Activated T-cell treated with anti-CD3 and anti-CD28 coated beads for 48 hours (primary cell): ENCODE data around the gene RPA3.

Source experiments
- DNase-seq: peaks from one replicate; pipeline ENCODE4 v3.0.0-alpha.2; 2020; ENCODE audit warnings: low read depth

Gene RPA3

GRCh38 chr7:7607010-7607409 is 111.4 kb downstream of the RPA3 start:
- DNase-seq = no peak

- DNase-seq = no peak
Measured at GRCh38 chr7:7596176-7596575, 122.2 kb downstream of the RPA3 start.

DNA sequence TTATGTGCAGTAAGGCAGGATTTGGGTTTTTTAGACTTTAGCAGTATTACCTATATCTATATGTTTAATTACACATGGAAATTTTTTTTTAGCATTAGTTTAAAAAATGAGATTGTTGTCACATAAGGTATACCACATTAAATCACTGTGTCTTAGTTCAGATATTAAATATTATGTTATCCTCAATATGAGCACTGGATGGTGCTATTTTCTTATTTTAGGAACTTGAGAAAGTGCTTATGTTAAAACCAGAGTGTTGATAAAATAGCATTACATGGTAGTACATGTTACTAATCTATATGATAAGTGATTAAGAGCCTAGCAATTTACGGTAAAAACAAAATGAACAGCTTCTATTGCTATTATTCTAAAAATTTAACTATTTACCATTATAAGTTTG is 123.0 kb downstream of the RPA3 start:
- DNase-seq = no peak
